Heart left ventricle (tissue), 13 donors: ENCODE results near the gene PANX3.

ENCODE experiments used
- CTCF ChIP-seq, 12 donors: fragments of 200-600 bp; sonication (generic) in 4 of 12; IDR thresholded peaks; one replicate each; pipeline versions ENCODE4 v1.5.0 to v1.8.0; 2018 to 2022; ENCODE audit warnings: antibody characterized with exemption in 12 of 12, mild to moderate bottlenecking in 5 of 12
- POLR2A ChIP-seq, 2 donors: fragments of 450-650 bp; IDR thresholded peaks; one replicate each; pipeline ENCODE4 v1.6.1; 2017; ENCODE audit warnings: antibody characterized with exemption in 2 of 2, mild to moderate bottlenecking in 2 of 2, moderate library complexity in 2 of 2
- donor health status: ischemic (EF 13 %, LVEDD 7.1; RV severe dilation, severe dysfunction).
- donor health status: DM: no; HTN: yes; CAD: no.
- donor health status: DM: no; HTN: no; CAD: no.
- donor health status: ischemic (EF 25% LVEDD 6.9; RV normal size, moderate dysfunction).
- donor health status: ischemic (EF 25% LVEDD 5.7; RV mildly dilated, moderate dysfunction).
- donor health status: ischemic (EF 35%, LVEDD 5.7; RV mildly dilated, moderate dysfunction).
- donor health status: nonischemic (EF 11% LVEDD 7.7; RV severe dilation, severe dysfunction).
- donor health status: DM: yes; HTN: yes; CAD: no.
- donor health status: PGD.
- donor health status: ischemic (EF 29% LVEDD 5.4; RV normal size, mild dysfunction).
- donor health status: nonischemic (EF 23%, LVEDD 6.1; RV moderate dilation, normal function).

GRCh38 chr11:124570160-124570559, 41.1 kb upstream of the PANX3 start:
- no peak for TF ChIP-seq CTCF (IDR thresholded peaks at IDR 0.05)
- no peak for TF ChIP-seq POLR2A (IDR thresholded peaks at IDR 0.05)
